ENCODE results near the gene MYO3B. TPM values are rescaled to one million over a fixed set of nuclear protein-coding genes. Genes with fewer than 3 reads are reported as not detected.
"Not testable (repeated sequence)": the region's sequence is repeated elsewhere in the genome, so short reads cannot be mapped to it uniquely, and the experiment has no call there.

MYO3B gene
- total RNA-seq, 2 experiments from 2014 or later, result not detected

GRCh38 chr2:170345607-170346006 is 167.7 kb downstream of the MYO3B start:
- Histone ChIP-seq H4K20me1 (ENCODE audit: insufficient read depth, low read length) (no peaks in the 10 kb centered on the region), H3K36me3 (ENCODE audit: insufficient read depth, low read length) (no peaks in the 10 kb centered on the region), H3K4me3 (ENCODE audit: low read depth, low read length, poor library complexity, severe bottlenecking) (no peak overlapping the region), H3K9me2 (ENCODE audit: insufficient read depth, low read length) (no peaks in the 10 kb centered on the region; the same call in 1 of the 2 replicates), H3K9me3 (ENCODE audit: low read length) (no peaks in the 10 kb centered on the region), H3K4me2 (ENCODE audit: low read length) (no peak overlapping the region), H3K4me1 (ENCODE audit: insufficient read depth, low read length, poor library complexity, severe bottlenecking) (peaks cover 41% of the 10 kb centered on the region), H3K79me2 (ENCODE audit: insufficient read depth, low read depth, low read length) (no peaks in the 10 kb centered on the region), H3K27ac (ENCODE audit: low read depth, low read length, poor library complexity, severe bottlenecking) (no peak overlapping the region), H2AFZ (ENCODE audit: low read length) (no peak overlapping the region)
- ChIA-PET CTCF (ENCODE audit: unreplicated experiment) (no interaction called here), POLR2A (no interaction called here)
- DNase-seq (ENCODE audit: low spot score), result no peak
- no peak for TF ChIP-seq EZH2phosphoT487 (IDR thresholded peaks at IDR 0.05; ENCODE audit: borderline replicate concordance, low read depth, low read length)
- no peak for TF ChIP-seq CTCF (conservative IDR thresholded peaks at IDR 0.05; ENCODE audit: low read length)
- intact Hi-C loops (cut with micrococcal nuclease; ENCODE audit: unreplicated experiment), result no loop called here
- BruUV-seq (replicated peaks), result no TSS peak

- POLR2A ChIA-PET, result interaction anchor here (1.0 to 2.5 kb wide), 3 partner anchors 8 to 14 kb away, joined by 3 to 10 read pairs (median 4); no protein-coding TSS in a partner anchor
- CTCF ChIA-PET (ENCODE audit: unreplicated experiment); H2AFZ ChIP-seq (ENCODE audit: low read length); H3K4me2 ChIP-seq (ENCODE audit: low read length); H3K4me3 ChIP-seq (ENCODE audit: low read depth, low read length, poor library complexity, severe bottlenecking); H3K36me3 ChIP-seq (ENCODE audit: insufficient read depth, low read length); H3K27ac ChIP-seq (ENCODE audit: low read depth, low read length, poor library complexity, severe bottlenecking); BruUV-seq (replicated peaks); H4K20me1 ChIP-seq (ENCODE audit: insufficient read depth, low read length); H3K9me2 ChIP-seq (ENCODE audit: insufficient read depth, low read length); H3K79me2 ChIP-seq (ENCODE audit: insufficient read depth, low read depth, low read length); H3K9me3 ChIP-seq (ENCODE audit: low read length); intact Hi-C loops (cut with micrococcal nuclease; ENCODE audit: unreplicated experiment): not testable (repeated sequence)
- DNase-seq (ENCODE audit: low spot score), result peak; percentile 40
- H3K4me1 ChIP-seq (ENCODE audit: insufficient read depth, low read length, poor library complexity, severe bottlenecking), result peaks cover 54% of the 10 kb centered on the region
Measured at GRCh38 chr2:170349269-170349668, 171.3 kb downstream of the MYO3B start.

GRCh38 chr2:170350929-170351826 is 173.2 kb downstream of the MYO3B start:
- CTCF ChIA-PET (ENCODE audit: unreplicated experiment), result no interaction called here
- intact Hi-C loops (cut with micrococcal nuclease; ENCODE audit: unreplicated experiment), result no loop called here
- peak overlapping the region; percentile 5; the same call in 1 of the 2 replicates for H2AFZ ChIP-seq (ENCODE audit: low read length)

More at GRCh38 chr2:170350929-170351826, 173.2 kb downstream of the MYO3B start:
- POLR2A ChIA-PET, result interaction anchor here (1.3 to 2.5 kb wide), 2 partner anchors 10 to 12 kb away, joined by 3 to 10 read pairs; no protein-coding TSS in a partner anchor
- peaks cover 66% of the 10 kb centered on the region for H3K4me1 ChIP-seq (ENCODE audit: insufficient read depth, low read length, poor library complexity, severe bottlenecking)
- peak; percentile 74 for DNase-seq (ENCODE audit: low spot score)
- no peaks in the 10 kb centered on the region for H3K79me2 ChIP-seq (ENCODE audit: insufficient read depth, low read depth, low read length)
- peak overlapping the region; percentile 27 for H3K4me3 ChIP-seq (ENCODE audit: low read depth, low read length, poor library complexity, severe bottlenecking)
- no peaks in the 10 kb centered on the region for H3K9me2 ChIP-seq (ENCODE audit: insufficient read depth, low read length)
- no TSS peak for BruUV-seq (replicated peaks)
- peak overlapping the region; percentile 51 for H3K4me2 ChIP-seq (ENCODE audit: low read length)
- peak overlapping the region; percentile 73 for H3K27ac ChIP-seq (ENCODE audit: low read depth, low read length, poor library complexity, severe bottlenecking)
- H3K36me3 ChIP-seq (ENCODE audit: insufficient read depth, low read length), result no peaks in the 10 kb centered on the region
- no peaks in the 10 kb centered on the region for H4K20me1 ChIP-seq (ENCODE audit: insufficient read depth, low read length)
- no peaks in the 10 kb centered on the region for H3K9me3 ChIP-seq (ENCODE audit: low read length)
- TF ChIP-seq CTCF (conservative IDR thresholded peaks at IDR 0.05; ENCODE audit: low read length), result 0 out of 2 replicates have a peak, but pooled peaks have one; percentile 14
- TF ChIP-seq EZH2phosphoT487 (IDR thresholded peaks at IDR 0.05; ENCODE audit: borderline replicate concordance, low read depth, low read length), result no peak
